Measurements from ENCODE around the gene TIMELESS. TPM values are rescaled to one million over a fixed set of nuclear protein-coding genes. Genes with fewer than 3 reads are reported as not detected.

TIMELESS gene
- total and polyA plus RNA-seq, 2 experiments from 2014 or later, result 28.7 to 54.8 TPM

DNA sequence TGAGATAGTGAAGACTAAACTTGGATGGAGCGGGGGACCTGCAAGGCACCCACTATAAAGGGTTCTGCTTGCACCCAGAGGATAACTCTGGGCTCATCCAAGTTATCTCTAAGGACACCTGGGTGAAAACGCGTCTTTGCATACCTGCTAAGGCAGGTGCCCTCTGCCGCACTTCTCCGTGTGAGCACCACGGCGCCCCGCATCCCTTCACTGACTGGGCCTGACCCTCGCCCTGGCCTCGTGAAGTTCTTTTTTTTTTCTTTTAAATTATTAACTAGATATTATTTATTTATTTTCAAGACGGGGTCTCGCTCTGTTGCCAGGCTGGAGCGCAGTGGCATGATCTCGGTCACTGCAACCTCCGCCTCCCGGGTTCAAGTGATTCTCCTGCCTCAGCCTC, 66.6 kb downstream of the TIMELESS start (continued):
- TF ChIP-seq, protein P1, sequence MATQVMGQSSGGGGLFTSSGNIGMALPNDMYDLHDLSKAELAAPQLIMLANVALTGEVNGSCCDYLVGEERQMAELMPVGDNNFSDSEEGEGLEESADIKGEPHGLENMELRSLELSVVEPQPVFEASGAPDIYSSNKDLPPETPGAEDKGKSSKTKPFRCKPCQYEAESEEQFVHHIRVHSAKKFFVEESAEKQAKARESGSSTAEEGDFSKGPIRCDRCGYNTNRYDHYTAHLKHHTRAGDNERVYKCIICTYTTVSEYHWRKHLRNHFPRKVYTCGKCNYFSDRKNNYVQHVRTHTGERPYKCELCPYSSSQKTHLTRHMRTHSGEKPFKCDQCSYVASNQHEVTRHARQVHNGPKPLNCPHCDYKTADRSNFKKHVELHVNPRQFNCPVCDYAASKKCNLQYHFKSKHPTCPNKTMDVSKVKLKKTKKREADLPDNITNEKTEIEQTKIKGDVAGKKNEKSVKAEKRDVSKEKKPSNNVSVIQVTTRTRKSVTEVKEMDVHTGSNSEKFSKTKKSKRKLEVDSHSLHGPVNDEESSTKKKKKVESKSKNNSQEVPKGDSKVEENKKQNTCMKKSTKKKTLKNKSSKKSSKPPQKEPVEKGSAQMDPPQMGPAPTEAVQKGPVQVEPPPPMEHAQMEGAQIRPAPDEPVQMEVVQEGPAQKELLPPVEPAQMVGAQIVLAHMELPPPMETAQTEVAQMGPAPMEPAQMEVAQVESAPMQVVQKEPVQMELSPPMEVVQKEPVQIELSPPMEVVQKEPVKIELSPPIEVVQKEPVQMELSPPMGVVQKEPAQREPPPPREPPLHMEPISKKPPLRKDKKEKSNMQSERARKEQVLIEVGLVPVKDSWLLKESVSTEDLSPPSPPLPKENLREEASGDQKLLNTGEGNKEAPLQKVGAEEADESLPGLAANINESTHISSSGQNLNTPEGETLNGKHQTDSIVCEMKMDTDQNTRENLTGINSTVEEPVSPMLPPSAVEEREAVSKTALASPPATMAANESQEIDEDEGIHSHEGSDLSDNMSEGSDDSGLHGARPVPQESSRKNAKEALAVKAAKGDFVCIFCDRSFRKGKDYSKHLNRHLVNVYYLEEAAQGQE (IDR thresholded peaks at IDR 0.05; ENCODE audit: unreplicated experiment), result no peak
- TF ChIP-seq EZH2 (IDR thresholded peaks at IDR 0.05; ENCODE audit: low read depth, unreplicated experiment) (no peak), ZNF114 (CRISPR knock-in tag; IDR thresholded peaks at IDR 0.05) (no peak), EZH2phosphoT487 (IDR thresholded peaks at IDR 0.05; ENCODE audit: unreplicated experiment) (no peak), ZNF331 (CRISPR knock-in tag; IDR thresholded peaks at IDR 0.05; ENCODE audit: low read depth) (no peak), STAT1 (IDR thresholded peaks at IDR 0.05; ENCODE audit: unreplicated experiment) (no peak), CREB1 (CRISPR knock-in tag; IDR thresholded peaks at IDR 0.05; ENCODE audit: low read depth) (no peak), NANOG (IDR thresholded peaks at IDR 0.05; ENCODE audit: borderline replicate concordance) (no peak)
- TF ChIP-seq, protein P2, sequence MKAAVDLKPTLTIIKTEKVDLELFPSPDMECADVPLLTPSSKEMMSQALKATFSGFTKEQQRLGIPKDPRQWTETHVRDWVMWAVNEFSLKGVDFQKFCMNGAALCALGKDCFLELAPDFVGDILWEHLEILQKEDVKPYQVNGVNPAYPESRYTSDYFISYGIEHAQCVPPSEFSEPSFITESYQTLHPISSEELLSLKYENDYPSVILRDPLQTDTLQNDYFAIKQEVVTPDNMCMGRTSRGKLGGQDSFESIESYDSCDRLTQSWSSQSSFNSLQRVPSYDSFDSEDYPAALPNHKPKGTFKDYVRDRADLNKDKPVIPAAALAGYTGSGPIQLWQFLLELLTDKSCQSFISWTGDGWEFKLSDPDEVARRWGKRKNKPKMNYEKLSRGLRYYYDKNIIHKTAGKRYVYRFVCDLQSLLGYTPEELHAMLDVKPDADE (IDR thresholded peaks at IDR 0.05), result no peak
- TF ChIP-seq, protein P3, sequence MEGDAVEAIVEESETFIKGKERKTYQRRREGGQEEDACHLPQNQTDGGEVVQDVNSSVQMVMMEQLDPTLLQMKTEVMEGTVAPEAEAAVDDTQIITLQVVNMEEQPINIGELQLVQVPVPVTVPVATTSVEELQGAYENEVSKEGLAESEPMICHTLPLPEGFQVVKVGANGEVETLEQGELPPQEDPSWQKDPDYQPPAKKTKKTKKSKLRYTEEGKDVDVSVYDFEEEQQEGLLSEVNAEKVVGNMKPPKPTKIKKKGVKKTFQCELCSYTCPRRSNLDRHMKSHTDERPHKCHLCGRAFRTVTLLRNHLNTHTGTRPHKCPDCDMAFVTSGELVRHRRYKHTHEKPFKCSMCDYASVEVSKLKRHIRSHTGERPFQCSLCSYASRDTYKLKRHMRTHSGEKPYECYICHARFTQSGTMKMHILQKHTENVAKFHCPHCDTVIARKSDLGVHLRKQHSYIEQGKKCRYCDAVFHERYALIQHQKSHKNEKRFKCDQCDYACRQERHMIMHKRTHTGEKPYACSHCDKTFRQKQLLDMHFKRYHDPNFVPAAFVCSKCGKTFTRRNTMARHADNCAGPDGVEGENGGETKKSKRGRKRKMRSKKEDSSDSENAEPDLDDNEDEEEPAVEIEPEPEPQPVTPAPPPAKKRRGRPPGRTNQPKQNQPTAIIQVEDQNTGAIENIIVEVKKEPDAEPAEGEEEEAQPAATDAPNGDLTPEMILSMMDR (conservative IDR thresholded peaks at IDR 0.05; ENCODE audit: low read depth in 2 of 2), result no peak

DNA sequence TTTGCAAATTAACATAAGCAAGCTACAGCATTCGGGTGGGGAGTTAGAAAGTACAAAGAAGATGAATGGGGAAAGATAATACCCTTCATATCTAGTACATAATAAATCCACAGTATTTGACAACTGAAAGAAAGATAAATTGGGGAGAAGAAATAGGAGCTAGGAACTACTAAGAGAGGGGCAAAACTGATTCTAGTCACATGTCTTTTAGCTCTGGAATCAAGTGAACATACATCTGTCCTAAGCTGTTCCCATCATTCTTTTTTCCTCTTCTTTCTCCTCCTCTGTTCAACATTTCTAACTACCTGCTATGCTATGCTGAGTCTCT, 71.3 kb downstream of the TIMELESS start:
- no peaks in the 10 kb centered on the region for H3K27me3 ChIP-seq (ENCODE audit: insufficient read depth)
- no peaks in the 10 kb centered on the region for H4K20me1 ChIP-seq (replicated peaks; ENCODE audit: insufficient read depth)
- H3K27ac Mint-ChIP-seq, result no peak overlapping the region
- DNase-seq (ENCODE audit: low spot score) (no peak), ATAC-seq (no peak)
- no peak overlapping the region for H3K4me3 ChIP-seq
- no peaks in the 10 kb centered on the region for H3K36me3 Mint-ChIP-seq (ENCODE audit: low read depth)
- no peak overlapping the region for H3K4me3 Mint-ChIP-seq
- peaks cover 7% of the 10 kb centered on the region; the same call in 2 of the 3 replicates for H3K9me3 Mint-ChIP-seq
- H3K4me1 Mint-ChIP-seq, result peaks cover 11% of the 10 kb centered on the region; the same call in 2 of the 3 replicates
- peaks cover 6% of the 10 kb centered on the region; the same call in 1 of the 2 replicates for H3K4me1 ChIP-seq (ENCODE audit: insufficient read depth)
- no peaks in the 10 kb centered on the region for H3K79me2 ChIP-seq (replicated peaks; ENCODE audit: insufficient read depth)
- H3K27me3 Mint-ChIP-seq (ENCODE audit: insufficient read depth, low read depth, poor library complexity), result peaks cover 5% of the 10 kb centered on the region
- no peaks in the 10 kb centered on the region for H3K9me2 ChIP-seq (ENCODE audit: insufficient read depth)
- H3K27ac ChIP-seq (ENCODE audit: low read depth), result no peak overlapping the region
- H3K4me2 ChIP-seq, result no peak overlapping the region
- no peaks in the 10 kb centered on the region for H3K36me3 ChIP-seq (ENCODE audit: insufficient read depth)
- peak overlapping the region; percentile 96 for H2AFZ ChIP-seq
- no peaks in the 10 kb centered on the region; the same call in 1 of the 2 replicates for H3F3A ChIP-seq (replicated peaks; ENCODE audit: low read depth)
- TF ChIP-seq CREB1 (CRISPR knock-in tag; IDR thresholded peaks at IDR 0.05; ENCODE audit: low read depth) (no peak), ZNF331 (CRISPR knock-in tag; IDR thresholded peaks at IDR 0.05; ENCODE audit: low read depth) (no peak)
- TF ChIP-seq, protein P1 (IDR thresholded peaks at IDR 0.05; ENCODE audit: unreplicated experiment), result no peak

Data from GM23338 (cell line).